GM12878 (cell line): Measurements from ENCODE around the gene CHST13. TPM values are rescaled to one million over a fixed set of nuclear protein-coding genes. Genes with fewer than 3 reads are reported as not detected.

Experiments used
- ATAC-seq: fragments of 200-7000 bp; cut with Tn5 transposase; 3 replicates; pipeline ENCODE4 v1.9.1; 2020; ENCODE audit warnings: mild to moderate bottlenecking, moderate library complexity
- BruUV-seq: library from RNA; stranded (reverse); fragments of 400-500 nt; replicated peaks from 2 replicates; lab custom pipeline; 2021; lab: Mats Ljungman, UMichigan
- CTCF ChIA-PET: fragments of 300-600 bp; sonication (Branson Sonifier 250); formaldehyde crosslinking; extraction: SDS; loops from one replicate; lab custom pipeline; 2021; ENCODE audit warnings: inconsistent platforms; lab: Yijun Ruan, JAX
- POLR2A ChIA-PET: fragments of 350-600 bp; formaldehyde crosslinking; extraction: SDS; loops from one replicate; lab custom pipeline; 2021; ENCODE audit warnings: inconsistent platforms; lab: Charles Lee
- RAD21 ChIA-PET: fragments of 300-600 bp; sonication (Branson Sonifier 250); formaldehyde crosslinking; loops from one replicate; lab custom pipeline; 2023; ENCODE audit warnings: antibody characterized with exemption; ENCODE audit not compliant: unreplicated experiment; lab: Charles Lee
- SMC1A ChIA-PET: fragments of 300-600 bp; sonication (Branson Sonifier 250); formaldehyde crosslinking; loops from one replicate; lab custom pipeline; 2023; ENCODE audit not compliant: unreplicated experiment, uncharacterized antibody; lab: Charles Lee
- DNase-seq: peaks from one replicate; pipeline ENCODE4 v3.0.0-alpha.2; 2011; ENCODE audit warnings: low read depth, low spot score
- FAIRE-seq: peaks from 3 replicates; lab custom pipeline; 2011; peaks lifted over from hg19 to GRCh38; lab: Jason Lieb, UNC
- H2AFZ ChIP-seq: 2 replicates; pipeline ENCODE4 v1.6.0; 2011; ENCODE audit warnings: low read depth, low read length, control low read depth; ENCODE audit not compliant: control insufficient read depth
- H3K27ac ChIP-seq: 2 replicates; pipeline ENCODE4 v1.5.1; 2011; ENCODE audit warnings: control low read depth; ENCODE audit not compliant: control insufficient read depth, insufficient read depth
- H3K27me3 ChIP-seq, 2 experiments: replicated peaks in 1 of 2; 2 replicates each; pipeline versions ENCODE4 v1.6.0 to v1.6.1; 2011; ENCODE audit warnings: low read length in 1 of 2; ENCODE audit not compliant: control insufficient read depth in 2 of 2, insufficient read depth in 2 of 2
- H3K36me3 ChIP-seq, 2 experiments: 2 replicates each; pipeline ENCODE4 v1.5.1; 2011; ENCODE audit warnings: low read length in 1 of 2; ENCODE audit not compliant: control insufficient read depth in 2 of 2, insufficient read depth in 2 of 2
- H3K4me1 ChIP-seq: 2 replicates; pipeline ENCODE4 v1.6.1; 2011; ENCODE audit warnings: mild to moderate bottlenecking, low read length, moderate library complexity, mixed read lengths; ENCODE audit not compliant: control insufficient read depth, insufficient read depth
- H3K4me2 ChIP-seq: 2 replicates; pipeline ENCODE4 v1.6.0; 2011; ENCODE audit warnings: control low read depth; ENCODE audit not compliant: control insufficient read depth, insufficient read depth
- H3K4me3 ChIP-seq: fragments of 200-600 bp; sonication (generic); 2 replicates; pipeline ENCODE4 v1.5.1; 2016
- H3K79me2 ChIP-seq: 2 replicates; pipeline ENCODE4 v1.6.0; 2011; ENCODE audit warnings: low read length; ENCODE audit not compliant: control insufficient read depth, insufficient read depth
- H3K9ac ChIP-seq: 2 replicates; pipeline ENCODE4 v1.8.0; 2011; ENCODE audit warnings: low read length, control low read depth, mixed read lengths; ENCODE audit not compliant: control insufficient read depth, insufficient read depth
- H3K9me3 ChIP-seq: replicated peaks from 3 replicates; pipeline ENCODE4 v1.5.1; 2011; ENCODE audit warnings: mild to moderate bottlenecking, low read length; ENCODE audit not compliant: control insufficient read depth, insufficient read depth
- H4K20me1 ChIP-seq: 2 replicates; pipeline ENCODE4 v1.6.0; 2011; ENCODE audit not compliant: control insufficient read depth, insufficient read depth
- ATF2 ChIP-seq: IDR thresholded peaks from 2 replicates; pipeline ENCODE4 v1.6.1; 2012; ENCODE audit warnings: low read length, inconsistent platforms
- CEBPZ ChIP-seq: fragments of 150-350 bp; IDR thresholded peaks from 2 replicates; pipeline ENCODE4 v1.6.1; 2016; ENCODE audit warnings: low read depth, low read length
- ESRRA ChIP-seq: IDR thresholded peaks from 2 replicates; pipeline ENCODE4 v1.6.1; 2012; ENCODE audit warnings: mild to moderate bottlenecking, low read length, improper control_type of control experiment
- NBN ChIP-seq: fragments of 450-650 bp; IDR thresholded peaks from 2 replicates; pipeline ENCODE4 v1.6.1; 2016
- RAD21 ChIP-seq: IDR thresholded peaks from 2 replicates; pipeline ENCODE4 v1.6.1; 2011; ENCODE audit warnings: mild to moderate bottlenecking, low read depth, low read length, moderate library complexity; ENCODE audit not compliant: insufficient read depth
- SIX5 ChIP-seq: IDR thresholded peaks from 2 replicates; pipeline ENCODE4 v1.6.1; 2011; ENCODE audit warnings: mild to moderate bottlenecking, low read depth, low read length, moderate library complexity; ENCODE audit not compliant: severe bottlenecking
- SMAD5 ChIP-seq: IDR thresholded peaks from 2 replicates; pipeline ENCODE4 v1.6.1; 2016; ENCODE audit warnings: antibody characterized with exemption, low read depth
- TAF1 ChIP-seq: IDR thresholded peaks from 2 replicates; pipeline ENCODE4 v1.6.1; 2011; ENCODE audit warnings: mild to moderate bottlenecking, low read depth, low read length, borderline replicate concordance
- YBX1 ChIP-seq: fragments of 450-650 bp; IDR thresholded peaks from 2 replicates; pipeline ENCODE4 v1.6.1; 2016; ENCODE audit warnings: antibody characterized with exemption
- ZBTB33 ChIP-seq: fragments of 450-650 bp; IDR thresholded peaks from 2 replicates; pipeline ENCODE4 v1.6.1; 2017; ENCODE audit warnings: mild to moderate bottlenecking
- WGBS: methylation state at CpG from one replicate; pipeline ENCODE4 v1.1.6; 2016; ENCODE audit warnings: low lambda C conversion rate; ENCODE audit not compliant: insufficient replicate concordance, insufficient coverage; ENCODE audit errors: missing lambda C conversion rate; 5-methylcytosine and 5-hydroxymethylcytosine counted together
- in situ Hi-C: fragments of 300-500 bp; cut with MboI; formaldehyde crosslinking; loops from 9 replicates; pipeline ENCODE4 v1.14.3; 2018; ENCODE audit warnings: mixed read lengths
- intact Hi-C: fragments of 100-400 bp; cut with micrococcal nuclease; formaldehyde crosslinking; loops from one replicate; pipeline ENCODE4 v1.14.2; 2022; ENCODE audit not compliant: unreplicated experiment
- polyA plus RNA-seq, 11 experiments: library from polyadenylated mRNA; depleted of rRNA in 4 of 11; unstranded in 6 of 11; stranded (reverse) in 5 of 11; fragments of >200 nt; fragmentation: Nextera tagmentation in 4 of 11; fragmentation: Illumina TruSeq in 1 of 11; extraction: Ambion mirVana in 4 of 11; extraction: Trizol in 1 of 11; gene quantifications; 1 replicate in 1 of 11; 2 replicates in 10 of 11; pipeline versions ENCODE4 v1.2.1 to v1.2.3, GENCODE V29; 2011 to 2016; ENCODE audit warnings: inconsistent platforms in 2 of 11, missing spikeins in 2 of 11, low read depth in 1 of 11
- total RNA-seq, 4 experiments: library from RNA; depleted of rRNA in 3 of 4; stranded (reverse); fragments of >200 nt in 3 of 4; fragmentation: Illumina TruSeq in 1 of 4; extraction: Trizol in 1 of 4; gene quantifications; 2 replicates each; pipeline versions ENCODE4 v1.2.1 to v1.2.3, GENCODE V29; 2013 to 2021

CHST13 gene
- total and polyA plus RNA-seq, 10 of the 15 experiments (the other 5 are each of a cell fraction or from before 2014, with no cell fraction given) = not detected

GRCh38 chr3:126517986-126518778 is 5.8 kb upstream of the CHST13 start:
- SMC1A ChIA-PET = no interaction called here
- Histone ChIP-seq H4K20me1 (no peaks in the 10 kb centered on the region; the same call in 1 of the 2 replicates), H3K36me3 (no peaks in the 10 kb centered on the region), H3K9me3 (no peaks in the 10 kb centered on the region), H2AFZ (no peak overlapping the region), H3K4me2 (no peak overlapping the region), H3K27ac (no peak overlapping the region), H3K4me1 (no peaks in the 10 kb centered on the region), H3K79me2 (no peaks in the 10 kb centered on the region), H3K9ac (no peak overlapping the region), H3K27me3 (no peaks in the 10 kb centered on the region; a peak in 1 of 4 replicates), H3K4me3 (no peak overlapping the region)
- POLR2A ChIA-PET = no interaction called here
- FAIRE-seq = no peak
- no TSS peak for BruUV-seq
- no peak for TF ChIP-seq SIX5
- no peak for TF ChIP-seq ESRRA
- no peak for TF ChIP-seq ZBTB33
- TF ChIP-seq RAD21 = no peak
- no peak for TF ChIP-seq ATF2
- TF ChIP-seq NBN = no peak
- TF ChIP-seq TAF1 = no peak
- no peak for TF ChIP-seq CEBPZ
- TF ChIP-seq YBX1 = no peak
- no peak for TF ChIP-seq SMAD5
- no peak for ATAC-seq
- WGBS = 53% methylated on average over 14 of the region's 15 CpGs
- RAD21 ChIA-PET = no interaction called here
- intact Hi-C loops = no loop called here
- in situ Hi-C loops = no loop called here
- CTCF ChIA-PET = no interaction called here
- no peak for DNase-seq
